ENCODE results near the gene SCN5A.

DNA sequence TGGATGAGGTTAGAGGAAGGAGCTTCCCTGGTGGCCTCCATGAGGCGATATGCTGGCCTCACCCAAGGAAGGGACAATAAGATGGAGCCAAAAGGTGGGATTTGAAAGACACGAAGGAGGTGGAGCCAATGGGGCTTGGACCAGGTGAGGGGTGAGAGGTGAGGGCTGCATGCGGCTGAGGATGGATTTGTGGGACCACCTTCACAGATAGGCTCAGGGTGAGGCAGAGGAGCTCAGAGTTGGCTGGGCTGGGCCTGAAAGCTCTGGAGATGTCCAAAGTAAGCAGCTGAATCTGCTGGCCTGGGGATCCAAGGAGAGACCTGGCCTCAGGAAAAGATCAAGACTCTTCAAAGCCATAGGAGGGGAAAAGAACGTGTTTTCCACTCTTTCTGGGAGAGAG, 103.5 kb downstream of the SCN5A start:
- TF ChIP-seq NFIC (IDR thresholded peaks at IDR 0.05; ENCODE audit: borderline replicate concordance), result no peak
- no peak for TF ChIP-seq CHD2 (IDR thresholded peaks at IDR 0.05; ENCODE audit: low read length, partially characterized antibody)
- TF ChIP-seq, protein P1, sequence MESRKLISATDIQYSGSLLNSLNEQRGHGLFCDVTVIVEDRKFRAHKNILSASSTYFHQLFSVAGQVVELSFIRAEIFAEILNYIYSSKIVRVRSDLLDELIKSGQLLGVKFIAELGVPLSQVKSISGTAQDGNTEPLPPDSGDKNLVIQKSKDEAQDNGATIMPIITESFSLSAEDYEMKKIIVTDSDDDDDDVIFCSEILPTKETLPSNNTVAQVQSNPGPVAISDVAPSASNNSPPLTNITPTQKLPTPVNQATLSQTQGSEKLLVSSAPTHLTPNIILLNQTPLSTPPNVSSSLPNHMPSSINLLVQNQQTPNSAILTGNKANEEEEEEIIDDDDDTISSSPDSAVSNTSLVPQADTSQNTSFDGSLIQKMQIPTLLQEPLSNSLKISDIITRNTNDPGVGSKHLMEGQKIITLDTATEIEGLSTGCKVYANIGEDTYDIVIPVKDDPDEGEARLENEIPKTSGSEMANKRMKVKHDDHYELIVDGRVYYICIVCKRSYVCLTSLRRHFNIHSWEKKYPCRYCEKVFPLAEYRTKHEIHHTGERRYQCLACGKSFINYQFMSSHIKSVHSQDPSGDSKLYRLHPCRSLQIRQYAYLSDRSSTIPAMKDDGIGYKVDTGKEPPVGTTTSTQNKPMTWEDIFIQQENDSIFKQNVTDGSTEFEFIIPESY (IDR thresholded peaks at IDR 0.05; ENCODE audit: borderline replicate concordance, low read depth), result no peak
- TF ChIP-seq, protein P2, sequence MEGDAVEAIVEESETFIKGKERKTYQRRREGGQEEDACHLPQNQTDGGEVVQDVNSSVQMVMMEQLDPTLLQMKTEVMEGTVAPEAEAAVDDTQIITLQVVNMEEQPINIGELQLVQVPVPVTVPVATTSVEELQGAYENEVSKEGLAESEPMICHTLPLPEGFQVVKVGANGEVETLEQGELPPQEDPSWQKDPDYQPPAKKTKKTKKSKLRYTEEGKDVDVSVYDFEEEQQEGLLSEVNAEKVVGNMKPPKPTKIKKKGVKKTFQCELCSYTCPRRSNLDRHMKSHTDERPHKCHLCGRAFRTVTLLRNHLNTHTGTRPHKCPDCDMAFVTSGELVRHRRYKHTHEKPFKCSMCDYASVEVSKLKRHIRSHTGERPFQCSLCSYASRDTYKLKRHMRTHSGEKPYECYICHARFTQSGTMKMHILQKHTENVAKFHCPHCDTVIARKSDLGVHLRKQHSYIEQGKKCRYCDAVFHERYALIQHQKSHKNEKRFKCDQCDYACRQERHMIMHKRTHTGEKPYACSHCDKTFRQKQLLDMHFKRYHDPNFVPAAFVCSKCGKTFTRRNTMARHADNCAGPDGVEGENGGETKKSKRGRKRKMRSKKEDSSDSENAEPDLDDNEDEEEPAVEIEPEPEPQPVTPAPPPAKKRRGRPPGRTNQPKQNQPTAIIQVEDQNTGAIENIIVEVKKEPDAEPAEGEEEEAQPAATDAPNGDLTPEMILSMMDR (IDR thresholded peaks at IDR 0.05), result no peak
- TF ChIP-seq, protein P3, sequence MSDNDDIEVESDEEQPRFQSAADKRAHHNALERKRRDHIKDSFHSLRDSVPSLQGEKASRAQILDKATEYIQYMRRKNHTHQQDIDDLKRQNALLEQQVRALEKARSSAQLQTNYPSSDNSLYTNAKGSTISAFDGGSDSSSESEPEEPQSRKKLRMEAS (IDR thresholded peaks at IDR 0.05; ENCODE audit: low read depth), result no peak
- TF ChIP-seq, protein P4, sequence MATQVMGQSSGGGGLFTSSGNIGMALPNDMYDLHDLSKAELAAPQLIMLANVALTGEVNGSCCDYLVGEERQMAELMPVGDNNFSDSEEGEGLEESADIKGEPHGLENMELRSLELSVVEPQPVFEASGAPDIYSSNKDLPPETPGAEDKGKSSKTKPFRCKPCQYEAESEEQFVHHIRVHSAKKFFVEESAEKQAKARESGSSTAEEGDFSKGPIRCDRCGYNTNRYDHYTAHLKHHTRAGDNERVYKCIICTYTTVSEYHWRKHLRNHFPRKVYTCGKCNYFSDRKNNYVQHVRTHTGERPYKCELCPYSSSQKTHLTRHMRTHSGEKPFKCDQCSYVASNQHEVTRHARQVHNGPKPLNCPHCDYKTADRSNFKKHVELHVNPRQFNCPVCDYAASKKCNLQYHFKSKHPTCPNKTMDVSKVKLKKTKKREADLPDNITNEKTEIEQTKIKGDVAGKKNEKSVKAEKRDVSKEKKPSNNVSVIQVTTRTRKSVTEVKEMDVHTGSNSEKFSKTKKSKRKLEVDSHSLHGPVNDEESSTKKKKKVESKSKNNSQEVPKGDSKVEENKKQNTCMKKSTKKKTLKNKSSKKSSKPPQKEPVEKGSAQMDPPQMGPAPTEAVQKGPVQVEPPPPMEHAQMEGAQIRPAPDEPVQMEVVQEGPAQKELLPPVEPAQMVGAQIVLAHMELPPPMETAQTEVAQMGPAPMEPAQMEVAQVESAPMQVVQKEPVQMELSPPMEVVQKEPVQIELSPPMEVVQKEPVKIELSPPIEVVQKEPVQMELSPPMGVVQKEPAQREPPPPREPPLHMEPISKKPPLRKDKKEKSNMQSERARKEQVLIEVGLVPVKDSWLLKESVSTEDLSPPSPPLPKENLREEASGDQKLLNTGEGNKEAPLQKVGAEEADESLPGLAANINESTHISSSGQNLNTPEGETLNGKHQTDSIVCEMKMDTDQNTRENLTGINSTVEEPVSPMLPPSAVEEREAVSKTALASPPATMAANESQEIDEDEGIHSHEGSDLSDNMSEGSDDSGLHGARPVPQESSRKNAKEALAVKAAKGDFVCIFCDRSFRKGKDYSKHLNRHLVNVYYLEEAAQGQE (IDR thresholded peaks at IDR 0.05; ENCODE audit: low read depth, low read length), result no peak
- TF ChIP-seq JUND (IDR thresholded peaks at IDR 0.05), result no peak
- no peak for TF ChIP-seq TAF1 (IDR thresholded peaks at IDR 0.05; ENCODE audit: borderline replicate concordance, low read depth, low read length)
- no peak for TF ChIP-seq YY1 (IDR thresholded peaks at IDR 0.05; ENCODE audit: low read depth)
- TF ChIP-seq, protein P5, sequence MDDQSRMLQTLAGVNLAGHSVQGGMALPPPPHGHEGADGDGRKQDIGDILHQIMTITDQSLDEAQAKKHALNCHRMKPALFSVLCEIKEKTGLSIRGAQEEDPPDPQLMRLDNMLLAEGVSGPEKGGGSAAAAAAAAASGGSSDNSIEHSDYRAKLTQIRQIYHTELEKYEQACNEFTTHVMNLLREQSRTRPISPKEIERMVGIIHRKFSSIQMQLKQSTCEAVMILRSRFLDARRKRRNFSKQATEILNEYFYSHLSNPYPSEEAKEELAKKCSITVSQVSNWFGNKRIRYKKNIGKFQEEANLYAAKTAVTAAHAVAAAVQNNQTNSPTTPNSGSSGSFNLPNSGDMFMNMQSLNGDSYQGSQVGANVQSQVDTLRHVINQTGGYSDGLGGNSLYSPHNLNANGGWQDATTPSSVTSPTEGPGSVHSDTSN (IDR thresholded peaks at IDR 0.05), result no peak
- TF ChIP-seq, protein P6, sequence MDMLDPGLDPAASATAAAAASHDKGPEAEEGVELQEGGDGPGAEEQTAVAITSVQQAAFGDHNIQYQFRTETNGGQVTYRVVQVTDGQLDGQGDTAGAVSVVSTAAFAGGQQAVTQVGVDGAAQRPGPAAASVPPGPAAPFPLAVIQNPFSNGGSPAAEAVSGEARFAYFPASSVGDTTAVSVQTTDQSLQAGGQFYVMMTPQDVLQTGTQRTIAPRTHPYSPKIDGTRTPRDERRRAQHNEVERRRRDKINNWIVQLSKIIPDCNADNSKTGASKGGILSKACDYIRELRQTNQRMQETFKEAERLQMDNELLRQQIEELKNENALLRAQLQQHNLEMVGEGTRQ (IDR thresholded peaks at IDR 0.05; ENCODE audit: borderline replicate concordance, low read depth, low read length), result no peak

Data from SK-N-SH (cell line).